HG03060 (cell line): ENCODE measurements around the gene DIS3L.
"Not testable (repeated sequence)": the region's sequence is repeated elsewhere in the genome, so short reads cannot be mapped to it uniquely, and the experiment has no call there.

ENCODE experiments used
- ATAC-seq: cut with Tn5 transposase; IDR thresholded peaks from one replicate; pipeline ENCODE4 v1.9.1; 2021; ENCODE audit warnings: low read depth, moderate number of reproducible peaks; ENCODE audit not compliant: unreplicated experiment

DIS3L gene

DNA sequence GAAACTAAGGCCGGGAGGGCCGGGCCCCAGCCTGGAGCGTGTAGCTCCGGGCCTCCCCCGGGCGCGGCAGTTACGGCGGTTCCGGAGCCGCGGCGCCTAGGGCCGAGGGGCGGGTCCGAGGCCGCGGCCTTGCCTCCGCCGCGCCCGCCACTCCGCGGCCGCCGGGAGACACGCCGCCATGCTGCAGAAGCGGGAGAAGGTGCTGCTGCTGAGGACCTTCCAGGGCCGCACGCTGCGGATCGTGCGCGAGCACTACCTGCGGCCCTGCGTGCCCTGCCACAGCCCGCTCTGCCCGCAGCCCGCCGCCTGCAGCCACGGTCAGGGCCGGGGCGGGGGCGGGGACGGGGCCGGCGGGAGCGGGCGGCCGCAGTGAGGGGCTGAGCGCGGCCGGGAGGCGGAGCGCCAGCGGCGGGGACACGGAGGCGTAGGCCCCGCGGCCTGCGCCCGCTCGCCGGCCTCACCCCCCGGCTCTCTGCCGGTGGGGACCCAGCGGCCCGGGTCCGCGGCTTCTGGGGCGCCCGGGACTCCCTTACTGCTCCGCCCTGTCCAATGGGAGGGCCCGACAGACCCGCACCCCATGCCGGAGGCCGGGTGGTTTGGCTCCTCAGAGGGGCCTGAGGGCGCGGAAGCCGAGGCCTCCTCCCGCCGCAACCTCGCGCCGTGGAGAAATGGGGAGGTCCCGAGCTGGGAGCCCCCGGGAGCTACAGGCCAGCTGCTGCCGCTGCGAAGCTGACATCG lies at the start of gene DIS3L:
TSS of gene DIS3L (plus strand) at position 150 of the 738 bp plus-strand sequence. CDS start at position 179, 29 bp downstream.
- ATAC-seq: no peak

DNA sequence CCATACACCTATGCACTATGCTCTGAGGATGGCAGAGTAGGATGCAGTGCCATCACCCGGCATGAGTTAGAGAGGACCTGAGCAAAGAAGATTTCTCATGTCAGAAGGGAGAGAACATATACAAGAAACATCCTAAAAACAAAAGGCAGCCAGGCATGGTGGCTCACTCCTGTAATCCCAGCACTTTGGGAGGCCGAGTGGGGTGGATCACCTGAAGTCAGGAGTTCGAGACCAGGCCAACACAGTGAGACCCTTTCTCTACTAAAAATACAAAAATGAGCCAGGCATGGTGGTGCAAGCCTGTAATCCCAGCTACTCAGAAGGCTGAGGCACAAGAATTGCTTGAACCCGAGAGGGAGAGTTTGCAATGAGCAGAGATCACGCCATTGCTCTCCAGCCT lies 47.5 kb upstream of the DIS3L start:
- not testable (repeated sequence) for ATAC-seq

DNA sequence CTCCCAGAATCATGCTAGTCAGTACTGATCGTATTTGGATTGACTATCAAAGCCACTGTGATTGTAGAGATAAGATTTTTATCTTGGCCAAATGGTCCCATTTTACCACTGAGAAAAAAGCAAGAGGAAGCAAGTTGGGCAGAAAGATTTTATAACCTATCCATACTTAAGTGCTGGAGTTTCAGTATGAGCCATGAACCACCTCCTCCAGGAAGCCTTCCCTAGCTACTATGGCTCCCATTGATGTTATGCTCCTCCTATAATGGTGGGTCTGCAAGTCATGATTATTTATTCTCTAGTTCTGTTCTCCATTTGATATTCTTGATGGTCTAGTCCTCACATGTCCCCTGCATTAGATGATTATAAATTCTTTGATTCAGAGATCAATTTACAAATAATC lies 46.4 kb upstream of the DIS3L start:
- no peak for ATAC-seq

DNA sequence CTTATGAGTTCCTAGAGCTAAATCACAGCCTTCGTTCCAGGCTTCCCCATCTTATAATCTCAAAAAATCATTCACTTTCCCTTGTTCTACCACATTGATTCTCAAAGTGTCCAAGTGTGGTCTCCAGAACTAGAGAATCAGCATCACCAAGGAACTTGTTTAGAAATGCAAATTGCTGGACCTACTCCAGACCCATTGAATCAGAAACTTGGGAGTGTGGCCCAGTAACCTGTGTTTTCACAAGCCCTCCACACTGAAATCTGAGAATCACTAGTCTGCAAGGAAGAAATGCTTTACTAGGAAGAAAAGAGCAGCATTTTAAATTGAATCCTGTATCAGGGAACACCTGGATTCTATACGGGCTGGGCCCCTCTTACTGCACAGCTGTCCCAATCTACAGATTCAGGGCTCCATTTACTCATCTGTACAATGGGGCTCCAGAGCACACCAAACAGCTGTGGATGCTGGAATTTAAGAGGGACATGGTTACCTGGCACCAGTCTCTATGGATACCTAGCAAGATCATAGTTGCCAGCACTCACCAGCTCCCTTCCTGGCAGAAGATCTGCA lies 43.7 kb upstream of the DIS3L start:
- no peak for ATAC-seq

DNA sequence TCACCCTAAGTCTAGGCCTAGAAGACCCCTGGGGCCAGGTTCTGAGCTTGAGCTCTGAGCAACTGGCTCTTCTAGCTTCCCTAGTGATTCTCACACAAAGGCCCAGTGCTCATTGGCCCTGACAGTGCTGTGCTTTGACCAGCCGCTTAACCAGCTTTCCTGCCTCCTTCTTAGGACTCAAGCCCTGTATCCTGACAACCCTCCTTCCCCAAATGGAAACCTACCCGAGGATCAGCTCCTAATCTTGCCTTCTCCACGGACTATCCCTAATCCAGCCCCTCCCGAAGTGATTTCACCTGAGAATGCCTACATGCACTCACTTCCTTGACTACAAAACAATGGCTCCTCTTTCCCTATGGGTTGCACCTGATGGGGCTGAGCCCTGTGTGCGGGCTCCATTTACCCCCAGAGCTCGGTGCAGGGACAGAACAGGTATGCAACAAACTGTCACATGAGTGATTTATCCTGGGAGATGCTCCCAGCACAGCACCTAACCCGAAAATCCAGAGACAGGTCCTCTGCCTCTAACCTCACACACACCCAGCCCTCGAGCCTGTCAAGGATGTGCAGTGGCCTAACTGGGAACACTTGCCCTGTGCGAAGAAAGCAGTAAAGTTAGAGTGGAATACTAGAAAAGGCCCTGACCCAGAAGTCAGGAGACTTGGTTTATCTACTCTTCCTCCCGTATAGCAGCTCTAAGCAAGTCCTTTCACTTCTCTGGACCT lies 42.1 kb upstream of the DIS3L start:
- ATAC-seq: no peak

DNA sequence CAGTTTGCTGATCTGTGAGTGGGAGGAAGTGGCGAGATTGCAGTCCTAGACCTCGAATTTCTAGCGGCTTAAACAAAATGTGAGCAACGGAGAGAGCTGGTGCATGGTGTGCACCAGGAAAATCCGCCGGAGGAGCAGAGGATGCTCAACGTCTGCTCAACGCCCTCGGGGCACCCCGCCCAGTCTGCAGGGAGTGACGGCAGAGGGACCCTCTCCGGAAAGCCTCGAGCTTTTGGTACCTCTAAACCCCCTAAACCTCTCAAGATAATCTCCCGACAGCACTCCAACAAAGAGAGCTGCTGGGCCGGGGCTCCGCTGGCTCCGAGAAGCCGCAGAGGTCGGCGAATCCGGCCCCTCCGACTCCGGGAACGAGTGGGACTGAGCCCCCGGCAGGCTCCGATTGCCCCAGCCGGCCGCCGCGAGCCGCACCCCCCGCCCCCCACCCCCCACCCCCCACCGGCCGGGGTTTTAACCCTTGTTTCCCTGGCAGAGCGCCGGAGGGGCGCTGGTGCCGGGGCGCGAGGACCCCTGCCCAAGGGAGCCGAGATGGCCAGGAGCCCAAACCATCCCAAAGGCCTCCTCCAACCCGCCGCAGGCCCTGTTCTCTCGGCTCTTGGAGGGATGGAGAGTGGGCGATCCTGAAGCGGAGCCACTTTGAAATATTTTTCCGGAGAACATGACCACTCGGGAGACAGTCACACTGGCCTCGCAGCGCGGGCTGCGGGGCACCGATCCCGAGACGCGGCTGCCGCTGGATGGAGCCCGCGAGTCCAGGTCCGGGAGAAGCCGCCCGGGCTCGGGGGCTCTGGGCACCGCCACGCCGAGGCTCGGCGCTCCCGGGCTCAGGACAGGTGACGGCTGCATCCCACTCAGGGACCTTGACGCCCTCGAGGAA lies 41.3 kb upstream of the DIS3L start:
- no peak for ATAC-seq

DNA sequence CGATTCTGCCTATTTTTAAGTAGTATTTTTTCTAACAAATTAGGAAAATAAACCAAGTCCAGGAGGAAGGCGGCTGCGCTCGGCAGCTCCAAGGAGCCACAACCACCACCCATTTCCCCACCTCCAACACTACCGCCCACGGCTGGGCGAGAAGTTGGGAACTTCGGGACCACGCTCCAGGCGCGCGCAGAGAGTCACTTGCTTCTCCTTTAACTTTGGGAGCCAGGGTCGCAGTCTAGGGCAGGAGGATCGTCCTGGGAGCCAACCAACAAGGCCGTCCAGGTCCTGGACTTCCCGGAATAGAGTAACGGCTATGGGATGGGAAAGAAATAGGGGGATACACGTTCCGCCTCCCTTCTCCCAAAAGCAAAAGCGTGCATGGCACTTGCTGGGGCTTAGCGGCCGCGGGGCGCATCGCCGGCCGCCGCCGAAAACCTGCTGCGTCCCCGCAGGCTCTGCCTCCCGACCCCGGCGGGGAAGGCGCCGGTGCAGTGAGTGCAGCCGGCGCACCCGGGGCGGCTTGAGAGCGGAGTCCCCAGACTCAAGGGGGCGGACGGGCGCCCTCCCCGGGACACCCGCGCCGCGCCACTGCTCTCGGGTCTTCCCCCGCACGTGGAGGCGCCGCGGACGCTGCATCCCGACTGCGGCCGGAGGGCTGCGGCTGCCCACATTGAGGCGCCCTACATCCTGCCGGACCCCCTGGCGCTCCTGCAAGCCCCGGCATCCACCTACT lies 40.5 kb upstream of the DIS3L start:
- no peak for ATAC-seq

DNA sequence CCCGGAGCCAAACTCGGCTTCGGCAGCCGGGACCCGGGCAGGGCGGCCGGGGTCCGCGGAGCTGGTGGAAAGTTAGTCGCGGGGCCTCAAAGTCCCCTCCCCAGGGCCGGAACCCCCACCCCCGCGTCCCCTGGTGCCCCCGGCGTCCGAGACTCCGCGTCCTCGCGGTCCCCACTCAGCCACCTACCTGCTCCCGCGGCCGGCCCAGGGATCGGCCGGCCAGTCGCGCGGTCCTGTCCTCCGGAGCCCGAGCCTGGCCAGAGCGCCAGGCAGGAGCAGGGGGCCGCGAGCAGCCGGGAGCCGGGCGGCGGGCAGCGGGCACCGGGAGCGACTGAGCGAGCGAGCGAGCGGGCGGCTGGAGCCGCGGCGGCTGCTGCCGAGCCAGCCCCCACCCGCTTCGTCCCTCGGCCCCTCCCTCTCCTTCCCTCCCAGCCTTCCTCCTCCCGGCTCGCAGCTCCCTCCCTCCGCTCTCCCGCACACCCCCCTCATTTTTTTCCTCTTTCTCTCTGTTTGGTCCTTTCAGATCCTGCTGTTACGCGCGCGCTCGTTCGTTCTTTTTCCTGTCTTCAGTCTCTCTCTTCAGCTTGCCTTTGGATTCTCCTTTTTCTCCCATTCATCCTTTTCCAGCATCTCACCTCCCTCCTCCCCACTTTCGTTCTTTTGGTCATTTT lies 39.8 kb upstream of the DIS3L start, which contains the start of gene MEGF11:
TSS of gene MEGF11 (minus strand) at position 333 of the 671 bp plus-strand sequence. CDS start 125,347 bp downstream, outside the sequence.
- ATAC-seq: no peak

DNA sequence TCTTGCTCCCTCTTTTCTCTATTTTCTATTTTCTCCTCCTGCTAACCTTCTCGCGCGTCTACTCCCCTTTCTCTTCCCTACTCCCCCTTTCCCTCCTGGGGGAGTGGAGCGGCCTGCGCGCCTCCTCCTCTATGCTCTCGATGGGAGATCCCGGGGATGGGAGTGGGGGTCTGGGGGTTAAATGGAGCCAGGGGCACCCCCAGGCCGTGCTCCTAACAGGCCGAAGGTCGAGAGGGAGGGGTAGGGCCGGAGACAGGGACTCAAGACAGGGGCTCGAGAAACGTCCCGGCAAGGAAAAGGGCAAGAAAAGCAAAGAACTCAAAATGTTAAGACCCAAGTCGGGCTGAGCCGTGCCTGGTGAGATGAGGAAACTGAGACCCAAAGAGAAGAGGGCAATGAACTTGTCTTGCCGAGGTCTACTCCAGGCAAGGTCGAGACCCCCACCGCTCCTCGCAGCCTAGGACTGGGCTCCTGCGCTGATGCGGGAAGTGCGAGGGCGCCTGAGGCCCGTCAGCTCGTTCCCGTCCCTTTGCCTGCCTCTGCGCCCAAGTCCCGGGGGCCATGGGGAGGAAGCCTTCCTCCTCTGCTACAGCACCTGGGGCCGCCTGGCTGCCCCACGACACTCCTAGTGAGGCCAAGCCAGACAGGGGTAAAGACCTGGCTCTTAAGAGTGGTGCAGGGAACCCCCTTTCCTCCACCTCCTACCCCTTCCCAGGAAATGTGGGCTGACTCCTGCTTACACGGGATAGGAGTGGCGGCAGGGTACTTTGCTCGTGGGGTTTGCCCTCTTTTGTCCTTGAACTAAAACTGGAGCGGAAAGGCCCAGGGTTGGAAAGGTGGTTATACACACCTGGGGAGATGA lies 39.0 kb upstream of the DIS3L start:
- no peak for ATAC-seq

DNA sequence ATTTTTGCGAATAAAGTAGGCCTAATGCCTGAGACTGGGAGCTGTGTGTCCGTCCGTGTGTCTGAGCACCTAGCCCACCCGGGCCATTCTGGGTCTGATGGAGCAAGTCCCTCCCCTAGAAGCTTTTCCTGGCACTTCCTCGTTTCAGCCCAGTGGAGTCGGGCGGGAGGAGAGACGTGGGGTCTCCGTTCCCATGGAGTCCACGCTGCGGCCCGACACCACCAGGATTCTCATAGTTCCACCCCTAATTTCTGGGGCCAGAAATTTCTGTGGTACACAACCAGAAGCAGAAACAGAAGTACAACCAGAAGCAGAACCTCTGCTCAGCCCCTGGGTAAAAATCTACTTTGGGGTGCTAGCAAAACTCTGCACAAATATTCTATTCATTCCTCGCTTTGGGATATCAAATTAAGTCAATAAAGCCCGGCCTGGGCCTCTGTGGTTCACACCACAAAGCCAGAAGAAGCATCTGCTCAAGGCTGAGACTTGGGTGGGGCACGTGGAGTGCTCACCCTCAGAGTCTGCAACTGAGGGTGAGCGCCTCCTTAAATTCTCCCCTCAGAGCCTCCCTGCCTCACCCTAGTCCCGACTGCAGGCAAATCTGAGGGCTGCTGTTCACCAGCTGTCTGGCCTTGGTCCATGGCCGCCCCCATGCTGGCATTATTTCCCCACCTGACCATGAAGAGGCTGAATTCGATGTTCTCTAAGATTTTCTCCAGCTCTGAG lies 38.3 kb upstream of the DIS3L start:
- no peak for ATAC-seq

DNA sequence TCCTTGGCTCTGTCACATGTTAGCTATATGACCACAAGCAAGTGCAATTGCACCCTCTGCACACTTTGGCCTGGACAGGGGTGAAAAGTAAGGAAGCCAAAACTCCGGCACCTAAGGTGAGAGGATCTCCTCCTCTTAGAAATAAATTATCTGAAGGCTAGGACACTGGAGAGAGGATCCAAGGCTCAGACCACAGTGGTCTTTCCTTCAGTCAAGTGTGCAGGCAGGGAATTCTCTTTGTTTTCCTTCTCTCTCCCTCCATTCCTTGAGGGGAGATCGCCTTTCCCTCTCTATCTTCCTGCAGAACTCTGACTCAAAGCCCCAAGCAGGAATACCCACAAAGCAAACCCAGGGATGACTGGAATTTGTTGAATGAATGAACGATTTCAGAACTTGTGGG lies 36.7 kb upstream of the DIS3L start:
- ATAC-seq: no peak

DNA sequence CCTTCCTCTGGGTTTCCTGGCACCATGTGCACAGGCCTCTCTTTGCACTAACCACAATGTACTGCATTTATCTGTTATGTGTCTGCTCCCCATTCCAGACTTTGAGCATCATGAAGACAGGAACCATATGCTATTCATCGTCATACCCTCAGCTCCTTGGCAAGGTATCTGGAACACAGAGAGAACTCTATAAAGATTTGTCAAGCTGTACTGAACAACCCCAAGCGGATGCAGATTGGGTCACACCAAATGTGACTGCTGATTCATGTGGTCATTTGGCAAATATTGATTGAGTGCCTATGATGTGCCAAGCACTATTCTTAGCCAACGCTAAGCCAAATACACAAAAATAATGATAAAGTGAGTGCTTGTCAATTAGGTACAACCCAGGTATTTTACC lies 32.3 kb upstream of the DIS3L start:
- no peak for ATAC-seq

DNA sequence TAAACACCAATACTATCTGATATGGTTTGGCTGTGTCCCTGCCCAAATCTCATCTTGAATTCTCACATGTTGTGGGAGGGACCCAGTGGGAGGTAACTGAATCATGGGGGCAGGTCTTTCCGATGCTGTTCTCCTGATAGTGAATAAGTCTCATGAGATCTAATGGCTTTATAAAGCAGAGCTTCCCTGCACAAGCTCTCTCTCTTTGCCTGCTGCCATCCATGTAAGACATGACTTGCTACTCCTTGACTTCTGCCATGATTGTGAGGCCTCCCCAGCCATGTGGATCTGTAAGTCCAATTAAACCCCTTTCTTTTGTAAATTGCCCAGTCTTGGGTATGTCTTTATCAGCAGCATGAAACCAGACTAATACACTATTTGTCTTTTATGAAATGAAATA lies 30.5 kb upstream of the DIS3L start:
- ATAC-seq: not testable (repeated sequence)

DNA sequence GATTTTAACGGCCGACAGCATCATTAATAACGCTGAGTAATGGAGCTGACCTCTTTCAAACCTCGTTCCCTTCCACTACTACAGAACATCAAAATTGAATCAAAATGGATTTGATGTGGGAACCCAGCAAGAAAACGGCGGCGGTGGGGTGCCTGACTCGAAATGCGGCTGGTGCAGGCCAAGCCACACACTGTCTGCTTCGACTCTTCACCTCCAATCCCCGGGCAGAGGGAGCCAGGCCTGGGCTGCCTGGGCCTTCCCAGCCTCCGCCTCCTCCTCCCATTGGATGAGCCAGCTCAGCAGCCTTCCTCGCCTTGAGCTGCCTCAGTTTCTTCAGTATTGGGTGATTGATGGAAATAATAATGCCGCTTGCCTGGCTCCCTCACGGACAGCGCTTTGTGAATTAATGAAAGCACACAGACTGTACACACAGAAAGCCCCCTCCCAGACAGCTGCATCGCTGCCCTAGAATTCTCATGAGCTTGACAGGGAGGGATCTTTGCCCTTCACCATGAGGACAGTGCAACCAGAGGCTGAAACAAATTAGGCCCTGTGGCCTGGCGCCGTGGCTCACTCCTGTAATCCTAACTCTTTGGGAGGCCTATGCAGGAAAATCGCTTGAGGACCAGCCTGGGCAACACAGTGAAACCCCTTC lies 28.4 kb upstream of the DIS3L start:
- ATAC-seq: no peak

DNA sequence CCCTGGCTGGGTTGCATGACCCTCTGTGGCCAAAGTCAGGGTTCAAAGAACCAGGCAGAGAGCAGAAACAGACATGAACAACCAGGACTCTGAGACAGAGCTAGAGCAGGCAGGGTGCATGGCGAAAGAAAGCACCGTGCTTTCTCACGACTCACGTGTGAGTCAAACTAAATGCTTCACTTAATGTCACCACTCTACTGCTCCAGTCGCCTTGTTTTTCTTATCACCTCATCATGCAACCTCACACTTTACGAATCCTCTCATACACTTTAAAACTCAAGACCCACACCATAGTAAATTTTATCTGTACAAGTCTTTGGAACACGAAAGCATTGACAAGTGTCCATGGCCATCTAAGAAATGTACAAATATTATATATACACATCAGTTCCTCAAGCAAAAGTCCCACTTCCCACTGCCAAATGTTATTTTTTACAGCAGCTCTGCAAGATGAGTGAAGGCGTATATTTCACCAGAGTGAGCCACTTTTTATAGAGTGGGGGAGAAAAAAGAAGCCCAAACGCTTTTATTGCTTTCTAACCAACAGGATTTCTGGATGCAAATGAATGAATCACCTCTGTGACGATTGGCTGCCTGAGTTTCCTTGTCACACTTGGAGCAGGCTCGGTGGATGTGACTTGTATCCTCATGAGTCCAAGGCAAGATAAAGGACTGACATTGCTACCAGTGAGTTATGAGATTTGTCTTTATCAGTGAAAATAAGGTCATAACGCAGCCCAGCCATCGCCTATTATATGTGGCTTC lies 23.9 kb upstream of the DIS3L start:
- ATAC-seq: no peak

DNA sequence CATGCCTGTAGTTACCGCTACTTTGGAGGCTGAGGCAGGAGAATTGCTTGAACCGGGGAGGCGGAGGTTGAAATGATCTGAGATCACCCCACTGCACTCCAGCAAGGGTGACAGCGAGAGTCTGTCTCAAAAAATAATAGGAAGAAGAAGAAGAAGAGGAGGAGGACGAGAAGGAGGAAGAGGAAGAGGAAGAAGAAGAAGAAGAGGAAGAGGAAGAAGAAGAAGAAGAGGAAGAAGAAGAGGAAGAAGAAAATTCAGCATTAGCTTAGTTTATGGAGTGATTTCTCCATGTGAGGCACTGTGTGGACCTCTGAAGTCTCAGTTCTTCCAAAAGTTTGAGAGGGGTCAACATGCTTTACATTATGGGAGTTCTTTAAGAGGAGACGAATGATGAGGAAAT lies 22.4 kb upstream of the DIS3L start:
- no peak for ATAC-seq

DNA sequence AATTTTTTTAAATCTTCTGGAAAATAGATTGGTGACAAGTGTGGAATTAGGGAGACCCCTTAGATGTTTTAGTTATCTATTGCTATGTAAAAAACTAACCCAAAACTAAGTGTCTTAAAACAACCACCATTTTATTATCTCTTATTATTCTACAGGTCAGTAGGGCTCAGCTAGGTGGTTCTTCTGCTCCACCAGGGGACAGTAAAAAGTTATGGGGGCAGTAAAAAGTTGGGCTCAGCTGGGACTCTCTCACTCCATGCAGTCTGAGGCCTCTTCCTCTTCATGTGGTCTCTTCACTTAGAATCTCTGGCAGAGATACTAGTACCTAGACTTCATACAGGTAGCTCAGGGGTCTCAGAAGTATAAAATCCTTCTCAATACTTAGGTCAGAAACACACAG lies 18.0 kb upstream of the DIS3L start:
- ATAC-seq: no peak
